ENCODE measurements around the gene KCNT1.
"Not testable (repeated sequence)": the region's sequence is repeated elsewhere in the genome, so short reads cannot be mapped to it uniquely, and the experiment has no call there.

KCNT1 gene

DNA sequence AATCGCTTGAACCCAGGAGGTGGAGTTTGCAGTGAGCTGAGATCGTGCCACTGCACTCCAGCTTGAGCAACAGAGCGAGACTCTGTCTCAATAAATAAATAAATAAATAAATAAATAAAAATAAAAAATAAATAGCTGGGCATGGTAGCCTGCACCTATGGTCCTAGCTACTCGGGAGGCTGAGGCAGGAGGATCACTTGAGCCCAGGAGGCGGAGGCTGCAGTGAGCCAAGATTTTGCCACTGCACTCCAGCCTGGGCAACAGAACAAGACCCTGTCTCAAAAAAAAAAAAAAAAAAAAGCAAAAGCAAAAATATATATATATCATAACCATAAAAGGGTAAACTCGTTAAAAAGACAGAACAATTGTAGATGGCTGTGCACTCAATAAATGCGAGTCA lies 29.2 kb upstream of the KCNT1 start:
- not testable (repeated sequence) for DNase-seq (ENCODE audit: low read depth)

DNA sequence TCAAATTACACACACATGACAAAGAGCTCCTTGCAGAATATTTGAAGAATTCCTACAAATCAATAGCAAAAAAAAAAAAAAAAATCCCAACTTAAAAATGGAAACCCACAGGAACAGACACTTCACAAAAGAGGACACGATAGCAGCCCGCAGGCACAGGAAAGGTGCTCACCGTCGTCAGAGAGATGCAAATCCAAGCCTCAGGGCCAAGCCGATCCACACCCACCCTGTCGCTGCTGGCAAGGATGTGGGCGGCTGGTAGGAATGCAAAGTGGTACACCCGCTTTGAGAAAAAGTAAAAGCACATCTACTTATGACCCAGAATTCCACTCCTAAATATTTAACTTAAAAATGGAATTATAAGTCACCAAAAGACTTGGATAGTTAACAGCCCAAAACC lies 28.0 kb upstream of the KCNT1 start:
- DNase-seq (ENCODE audit: low read depth): no peak

DNA sequence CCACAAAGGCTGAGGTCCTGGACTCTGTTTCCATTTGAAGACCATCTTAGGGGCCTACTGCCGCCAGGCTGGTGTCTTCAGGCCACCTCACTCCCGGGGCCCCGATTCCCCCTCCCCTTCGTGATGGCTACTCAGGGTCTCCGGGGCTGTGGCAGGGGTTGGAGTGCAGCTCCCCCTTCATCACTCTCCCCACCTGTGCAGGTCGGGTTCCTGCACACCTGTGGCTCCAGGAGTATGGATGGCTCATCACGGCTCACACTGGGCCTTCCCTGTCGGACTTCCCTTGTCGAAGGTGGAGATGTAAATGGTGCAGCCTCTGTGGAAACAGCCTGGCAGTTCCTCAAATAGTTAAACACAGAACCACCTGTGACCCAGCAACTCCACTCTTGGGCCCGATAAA lies 27.0 kb upstream of the KCNT1 start:
- DNase-seq (ENCODE audit: low read depth): no peak

DNA sequence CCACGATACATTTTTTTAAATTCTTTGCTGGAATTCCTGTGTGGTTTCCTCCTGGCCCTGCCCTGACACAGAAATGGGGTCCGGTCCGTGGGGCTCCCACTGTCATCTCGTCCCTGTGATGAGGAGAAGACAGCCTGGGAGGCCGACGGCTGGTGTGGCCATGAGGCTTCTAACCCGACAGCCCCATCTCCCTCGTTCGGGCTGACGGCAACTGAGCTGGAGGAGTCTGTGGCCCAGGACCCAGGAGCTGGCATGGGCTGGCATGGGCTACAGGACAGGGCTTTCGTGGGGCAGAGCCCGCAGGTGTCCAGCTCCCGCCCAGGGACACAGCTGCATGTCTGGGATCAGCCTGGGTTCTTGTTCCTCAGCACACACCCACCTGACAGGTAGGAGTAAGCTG lies 25.1 kb upstream of the KCNT1 start:
- DNase-seq (ENCODE audit: low read depth): no peak

DNA sequence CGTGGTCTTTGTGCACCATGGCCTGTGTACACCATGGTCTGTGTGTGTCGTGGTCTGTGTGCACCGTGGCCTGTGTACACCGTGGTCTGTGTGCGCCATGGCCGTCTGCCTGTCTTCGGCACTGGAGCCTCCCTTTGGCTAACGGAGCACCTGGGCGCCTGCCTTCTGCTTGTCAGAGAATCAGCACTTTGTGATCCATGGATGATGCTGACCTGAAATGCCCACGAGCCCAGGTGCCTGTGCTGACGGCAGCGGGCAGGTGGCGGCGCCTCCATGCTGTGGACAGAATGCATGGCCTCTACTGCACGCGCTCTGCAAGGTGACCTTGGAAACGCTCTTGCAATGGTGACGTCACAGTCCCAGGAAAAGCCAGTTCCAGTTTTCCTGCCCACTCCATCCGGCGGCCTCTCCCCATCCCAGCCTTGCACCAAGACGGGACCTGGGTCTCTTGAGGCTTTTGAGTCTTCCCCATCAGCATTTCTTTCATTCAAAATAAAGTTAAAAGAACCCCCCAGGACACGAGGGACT lies 24.3 kb upstream of the KCNT1 start:
- no peak for DNase-seq (ENCODE audit: low read depth)

DNA sequence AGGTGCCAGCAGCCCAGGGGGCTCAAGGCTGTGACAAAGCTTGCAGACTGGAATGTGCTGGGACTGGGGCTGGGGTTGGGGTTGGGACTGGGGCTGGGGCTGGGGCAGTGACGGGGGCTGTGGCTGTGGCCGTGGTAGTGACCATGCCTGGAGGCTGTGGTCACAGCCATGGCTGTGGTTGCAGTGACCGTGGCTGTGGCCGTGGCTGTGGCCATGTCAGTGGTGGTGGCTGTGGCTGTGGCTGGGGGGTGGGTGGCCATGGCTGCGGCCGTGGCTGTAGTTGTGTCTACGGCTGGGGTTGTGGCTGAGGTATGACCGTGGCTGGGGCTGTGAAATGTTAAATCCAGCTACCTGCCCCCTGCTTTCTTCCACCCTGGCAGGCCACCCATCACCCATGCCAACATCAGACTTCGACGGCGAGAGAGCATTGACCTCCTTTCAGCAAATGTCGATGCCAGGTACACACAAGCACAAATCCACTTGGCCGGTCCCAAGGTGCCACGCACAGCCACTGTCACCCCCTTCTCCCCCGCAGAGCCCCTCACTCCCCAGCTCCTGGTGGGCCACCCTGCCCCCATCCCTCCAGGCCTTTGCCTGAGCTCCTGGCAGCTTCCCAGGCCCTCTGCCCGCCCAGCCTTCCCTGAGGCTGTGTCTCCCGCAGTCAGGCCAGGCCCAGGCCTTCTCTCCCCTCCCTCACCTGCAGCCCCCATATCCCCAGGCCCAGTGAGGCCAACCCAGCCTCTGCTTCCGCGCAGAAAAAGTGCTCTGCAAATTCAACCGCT lies 23.6 kb upstream of the KCNT1 start:
- no peak for DNase-seq (ENCODE audit: low read depth)

DNA sequence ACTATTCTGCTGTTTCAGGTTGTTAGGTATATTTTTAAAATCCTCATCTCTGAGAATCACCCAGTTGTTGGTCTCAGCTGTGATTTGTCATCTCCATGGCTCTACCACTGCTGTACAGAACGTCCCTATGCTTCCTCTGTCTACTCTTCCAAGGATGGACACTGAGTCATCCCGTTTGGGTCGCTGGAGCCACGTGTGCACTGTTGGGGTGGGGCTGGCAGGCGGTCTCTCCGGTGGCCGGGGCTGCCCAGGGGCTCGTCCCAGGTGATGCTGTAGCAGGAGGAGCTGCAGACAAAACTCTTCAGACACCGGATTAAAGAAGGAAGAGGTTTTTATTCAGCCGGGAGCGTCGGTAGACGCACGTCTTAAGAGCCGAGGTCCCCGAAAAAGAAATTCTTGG lies 21.9 kb upstream of the KCNT1 start:
- no peak for DNase-seq (ENCODE audit: low read depth)

DNA sequence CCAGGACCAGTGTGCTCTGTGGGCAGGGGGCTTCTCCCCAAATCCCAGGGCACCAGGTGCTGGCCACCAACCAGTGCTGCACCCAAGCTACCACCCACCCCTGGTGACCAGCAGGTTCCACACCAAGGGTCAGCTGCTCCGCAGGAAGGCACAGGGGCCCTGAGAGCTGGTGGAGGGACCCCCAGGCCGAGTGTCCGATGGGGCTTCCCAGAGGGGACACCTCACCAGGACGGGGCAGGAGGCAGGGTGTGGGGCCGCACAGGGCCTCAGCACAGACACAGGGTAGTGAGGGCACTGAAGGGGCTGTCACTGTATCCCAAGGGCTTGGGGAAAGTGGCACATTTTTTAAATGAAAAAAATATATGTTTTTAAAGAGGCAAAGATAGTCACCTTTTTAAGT lies 20.8 kb upstream of the KCNT1 start:
- no peak for DNase-seq (ENCODE audit: low read depth)

DNA sequence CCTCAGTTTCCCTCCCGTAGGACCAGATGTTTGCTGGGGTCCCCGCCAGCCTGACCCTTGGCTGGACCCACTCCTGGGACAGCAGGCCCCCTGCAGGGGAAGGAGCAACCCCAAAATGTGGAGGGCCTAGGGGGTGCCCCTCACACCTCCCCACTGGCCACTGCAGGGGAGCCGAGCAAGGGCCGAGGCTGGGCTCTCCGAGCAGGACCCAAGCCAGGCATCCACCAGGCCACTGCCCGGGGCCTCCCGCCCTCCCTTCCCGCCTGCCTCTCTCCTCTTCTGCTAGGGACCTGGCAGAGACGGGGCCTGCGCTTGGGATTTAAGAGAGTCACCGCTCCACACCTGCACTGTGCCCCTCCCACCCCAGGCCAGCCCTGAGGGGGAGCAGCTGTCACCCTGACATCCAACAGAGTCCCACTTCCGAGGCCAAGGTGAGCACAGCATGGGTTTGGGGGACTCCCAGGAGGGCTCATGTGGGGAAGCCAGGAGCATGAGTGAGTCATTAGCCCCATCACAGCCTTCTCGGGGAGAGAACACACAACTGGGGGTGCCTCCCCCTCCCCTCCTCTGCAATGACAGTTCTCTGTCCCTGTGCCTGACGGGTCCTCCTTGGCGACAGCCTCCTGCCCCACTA lies 18.5 kb upstream of the KCNT1 start:
- no peak for DNase-seq (ENCODE audit: low read depth)

DNA sequence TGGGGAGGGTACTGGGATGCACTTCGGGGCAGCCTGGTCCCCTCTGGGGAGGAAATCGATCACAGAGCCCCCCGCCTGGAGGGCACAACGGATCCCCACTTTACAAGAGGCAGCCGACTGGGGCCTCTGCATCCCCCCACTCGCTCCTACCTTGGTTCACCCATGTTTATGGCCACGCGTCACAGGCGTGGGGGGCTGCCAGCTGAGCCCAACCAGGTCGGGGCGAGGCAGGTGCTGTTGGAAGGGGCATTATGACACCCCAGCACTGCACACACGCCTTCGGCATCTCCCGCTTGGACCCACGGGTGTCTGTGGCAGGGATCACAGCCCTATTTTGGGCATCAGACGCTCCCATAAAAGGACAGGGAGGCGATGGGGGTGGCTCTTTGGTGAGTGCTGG lies 17.3 kb upstream of the KCNT1 start:
- DNase-seq (ENCODE audit: low read depth): no peak

DNA sequence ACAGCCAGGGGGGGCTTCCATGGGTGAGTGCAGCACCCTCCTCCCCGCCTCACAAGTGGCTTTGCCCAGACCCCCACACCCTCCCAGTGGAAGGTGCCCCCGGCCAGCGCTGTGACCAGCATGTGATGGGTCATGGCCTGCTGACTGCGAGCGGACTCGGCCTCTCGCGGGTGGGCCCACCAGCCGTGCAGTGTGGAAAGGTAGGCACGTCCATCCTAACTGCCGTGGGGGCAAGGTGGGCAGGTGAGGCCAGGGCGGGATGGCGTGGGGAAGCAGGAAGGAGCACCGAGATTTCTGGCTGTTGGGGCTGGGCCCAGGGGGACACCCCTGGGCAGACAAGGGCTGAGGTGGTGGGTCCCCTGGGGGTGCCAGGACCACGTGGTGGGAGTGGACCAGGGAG lies 14.8 kb upstream of the KCNT1 start:
- no peak for DNase-seq (ENCODE audit: low read depth)

DNA sequence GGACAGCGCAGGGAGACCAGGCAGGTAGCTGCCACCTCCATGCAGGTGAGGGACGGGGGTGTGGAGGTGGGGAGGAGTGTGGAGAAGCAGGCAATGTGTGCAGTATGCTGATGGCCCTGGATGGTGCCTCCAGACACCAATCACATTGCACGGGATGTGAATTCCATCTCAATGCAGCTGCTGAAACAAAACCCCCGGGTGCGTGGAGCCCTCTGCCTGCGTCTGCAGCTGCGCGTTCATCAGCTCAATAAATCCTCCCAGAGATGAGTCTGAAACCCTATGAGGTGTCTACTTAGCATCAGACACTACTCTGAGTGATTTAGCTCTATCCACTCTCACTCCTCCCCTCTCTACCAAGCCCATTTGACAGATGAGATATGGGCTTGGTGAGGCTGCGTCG lies 13.0 kb upstream of the KCNT1 start:
- no peak for DNase-seq (ENCODE audit: low read depth)

DNA sequence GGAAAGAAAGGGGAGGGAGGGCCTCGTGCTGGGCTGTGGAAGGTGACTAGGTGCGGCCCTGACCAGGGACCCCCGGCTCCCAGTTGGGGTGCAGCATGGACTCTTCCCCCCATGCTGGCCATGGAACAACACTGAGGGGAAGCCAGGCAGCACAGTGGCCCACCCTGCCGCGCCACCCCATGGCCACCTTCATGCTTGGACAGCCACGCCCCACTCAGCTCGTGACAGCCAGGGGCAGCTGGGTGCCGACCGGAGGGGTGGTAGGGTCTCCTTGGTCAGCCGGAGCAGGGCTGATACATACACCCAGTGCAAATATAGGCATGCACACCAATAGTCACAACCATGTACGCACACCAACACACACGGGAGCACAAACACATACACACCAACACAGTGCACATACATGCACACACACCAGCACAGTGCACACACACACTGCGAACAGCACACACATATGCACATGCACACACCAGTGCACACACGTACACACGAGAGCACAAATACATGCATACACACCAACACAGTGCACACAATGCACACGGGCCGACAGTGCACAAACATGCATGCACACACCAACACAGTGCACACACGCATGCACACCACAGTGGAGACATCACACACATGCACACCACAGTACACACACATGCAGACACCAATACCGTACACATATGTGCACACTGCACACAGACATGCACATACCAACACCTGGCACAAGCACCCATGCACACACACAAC lies 11.0 kb upstream of the KCNT1 start:
- DNase-seq (ENCODE audit: low read depth): no peak

DNA sequence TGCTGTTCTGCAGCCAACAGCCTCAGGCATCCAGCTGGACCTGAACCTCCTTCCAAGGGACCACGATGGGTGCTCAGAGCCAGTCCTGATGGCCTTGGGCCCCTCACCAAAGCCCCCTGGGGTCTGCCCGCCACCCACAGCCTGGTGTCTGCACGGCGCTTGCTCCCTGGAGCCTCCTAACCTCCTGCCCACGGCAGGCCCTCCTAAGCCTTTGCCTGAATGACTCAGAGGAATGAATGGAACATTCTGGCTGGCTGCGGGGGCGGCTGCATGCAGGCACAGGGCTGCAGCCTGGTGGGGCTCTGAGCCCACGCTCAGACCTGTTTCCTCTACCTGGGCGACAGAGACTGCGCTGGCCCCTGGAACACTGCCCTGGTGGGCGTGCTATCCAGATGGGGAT lies 9.6 kb upstream of the KCNT1 start:
- no peak for DNase-seq (ENCODE audit: low read depth)

DNA sequence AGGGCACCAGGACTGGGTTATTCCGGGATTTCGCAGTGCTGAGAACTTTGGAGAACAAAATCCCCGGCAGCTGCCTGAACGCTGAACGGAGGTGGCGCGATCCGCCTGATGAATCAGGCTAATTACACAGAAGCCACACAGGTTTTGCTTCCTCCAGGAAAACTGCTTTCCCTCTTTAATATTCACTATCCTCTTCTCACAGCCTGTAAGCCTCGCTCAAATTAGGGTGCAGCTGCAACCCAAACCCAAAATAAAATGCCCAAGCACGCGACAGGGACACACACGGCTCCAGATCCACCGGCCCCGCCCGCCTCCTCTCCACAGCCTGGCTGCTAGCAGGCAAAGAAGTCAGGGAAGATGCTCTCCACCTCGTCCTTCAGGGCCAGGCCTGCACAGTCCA lies 8.7 kb upstream of the KCNT1 start:
- no peak for DNase-seq (ENCODE audit: low read depth)

DNA sequence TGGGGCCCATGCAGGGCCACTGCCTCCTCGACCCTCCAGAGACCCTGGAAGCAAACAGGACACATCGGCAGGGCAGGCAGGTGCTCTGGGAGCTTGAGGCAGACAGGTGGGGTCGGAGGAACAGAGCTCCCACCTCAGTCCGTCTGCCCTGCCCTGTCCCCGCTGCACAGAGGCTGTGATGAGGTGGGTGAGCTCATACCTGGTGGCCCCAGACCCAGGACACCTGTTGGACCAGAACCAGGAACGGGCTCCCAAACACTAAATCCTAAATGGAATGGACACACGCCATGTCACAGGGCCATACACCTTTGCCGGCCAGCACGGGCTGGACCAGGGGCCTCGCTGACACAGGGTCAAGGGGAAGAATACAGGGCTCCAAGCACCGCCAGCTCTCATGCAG lies 8.2 kb upstream of the KCNT1 start:
- no peak for DNase-seq (ENCODE audit: low read depth)

DNA sequence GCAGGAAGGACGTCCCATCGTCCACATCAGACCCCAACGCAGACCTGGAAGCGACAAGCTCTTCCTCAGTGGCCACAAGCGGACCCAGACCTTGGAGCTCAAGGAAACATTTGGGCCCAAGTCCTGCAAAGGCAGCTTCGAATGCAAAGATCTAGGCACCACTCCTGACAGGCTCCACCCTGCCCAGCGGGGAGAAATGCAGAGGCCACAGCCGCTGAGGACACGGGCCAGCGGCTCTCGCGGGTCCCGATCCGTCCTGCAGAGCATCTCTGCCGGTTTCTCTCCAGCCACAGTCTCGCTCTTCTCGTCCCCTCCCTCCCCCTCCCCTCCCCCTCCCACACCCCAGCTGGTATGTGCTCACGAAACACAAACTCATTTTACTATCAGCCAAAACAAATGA lies 7.6 kb upstream of the KCNT1 start:
- no peak for DNase-seq (ENCODE audit: low read depth)

DNA sequence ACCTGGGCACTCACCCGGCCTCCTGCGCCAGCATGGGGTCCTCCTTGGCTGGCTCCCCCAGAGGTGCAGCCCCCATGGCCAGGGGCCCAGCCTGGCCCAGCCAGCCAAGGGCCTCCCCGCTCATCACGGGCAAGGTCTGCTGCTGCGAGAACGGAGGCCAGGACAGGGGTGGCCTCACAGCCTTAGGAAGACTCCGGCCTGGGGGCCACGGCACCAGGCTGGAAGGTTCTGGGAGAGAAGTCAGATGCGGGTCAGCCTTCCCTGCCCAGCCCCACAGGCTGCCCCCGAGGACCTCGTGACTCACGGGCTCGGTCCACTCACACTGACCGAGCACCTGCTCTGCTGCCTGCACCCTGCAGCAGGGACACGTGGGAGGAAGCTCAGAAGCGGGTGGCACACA lies 6.9 kb upstream of the KCNT1 start:
- DNase-seq (ENCODE audit: low read depth): no peak

DNA sequence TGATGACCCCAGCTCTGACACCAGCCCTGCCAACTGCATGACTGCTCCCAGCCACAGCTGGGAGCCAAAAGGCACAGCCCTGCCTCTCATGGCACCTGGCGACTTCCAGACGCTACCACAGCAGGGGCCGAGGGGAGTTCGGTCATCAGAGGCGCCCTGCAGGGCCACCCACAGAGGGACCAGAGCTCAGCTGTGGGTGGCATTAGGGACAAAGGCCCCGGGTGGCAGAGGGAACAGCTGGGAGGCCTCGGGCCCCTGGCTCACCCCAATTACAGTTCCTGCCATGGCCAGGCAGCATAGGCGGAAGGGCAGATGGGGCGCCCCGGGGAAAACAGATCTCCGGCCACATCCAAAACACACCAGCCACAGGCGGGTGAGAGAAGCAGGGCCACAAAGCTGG lies 6.3 kb upstream of the KCNT1 start:
- DNase-seq (ENCODE audit: low read depth): no peak

DNA sequence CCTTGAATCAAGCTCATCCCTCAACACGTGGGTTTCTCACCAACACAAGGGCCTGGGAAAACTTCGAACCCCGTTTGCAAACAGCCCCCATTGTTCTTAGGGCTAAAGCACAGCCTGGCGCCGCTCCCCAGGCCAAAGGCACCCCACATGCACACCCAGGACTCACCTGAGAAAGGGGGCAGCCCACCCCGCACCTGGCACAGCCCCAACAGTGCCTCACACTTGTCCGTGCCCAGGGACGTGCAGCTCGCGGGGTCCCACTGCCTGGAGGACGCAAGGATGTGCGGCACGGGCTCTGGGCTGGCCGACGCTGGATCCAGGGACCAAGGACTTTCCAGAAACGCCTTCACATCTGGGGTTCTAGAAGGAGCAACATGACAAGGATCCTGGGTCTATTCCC lies 5.5 kb upstream of the KCNT1 start:
- DNase-seq (ENCODE audit: low read depth): no peak

DNA sequence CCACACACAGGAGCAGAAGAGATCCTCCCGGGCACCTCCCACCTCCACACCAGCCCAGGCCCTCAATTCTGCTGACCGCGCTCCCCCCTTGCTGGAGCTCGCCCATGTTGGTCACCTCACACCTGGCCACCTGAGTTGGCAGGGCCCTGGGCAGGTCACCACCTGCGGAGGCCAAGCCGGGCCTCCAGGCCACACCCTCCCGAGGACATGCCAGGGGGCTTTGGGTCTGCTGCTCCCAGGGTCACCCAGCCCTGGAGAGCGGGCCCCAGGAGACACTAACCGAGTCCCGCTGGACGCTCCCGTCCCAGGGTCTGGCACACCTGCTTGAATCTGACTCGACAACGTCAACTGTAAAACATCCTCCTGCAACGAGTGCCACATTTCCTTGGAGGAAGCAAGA lies 4.8 kb upstream of the KCNT1 start:
- DNase-seq (ENCODE audit: low read depth): no peak

DNA sequence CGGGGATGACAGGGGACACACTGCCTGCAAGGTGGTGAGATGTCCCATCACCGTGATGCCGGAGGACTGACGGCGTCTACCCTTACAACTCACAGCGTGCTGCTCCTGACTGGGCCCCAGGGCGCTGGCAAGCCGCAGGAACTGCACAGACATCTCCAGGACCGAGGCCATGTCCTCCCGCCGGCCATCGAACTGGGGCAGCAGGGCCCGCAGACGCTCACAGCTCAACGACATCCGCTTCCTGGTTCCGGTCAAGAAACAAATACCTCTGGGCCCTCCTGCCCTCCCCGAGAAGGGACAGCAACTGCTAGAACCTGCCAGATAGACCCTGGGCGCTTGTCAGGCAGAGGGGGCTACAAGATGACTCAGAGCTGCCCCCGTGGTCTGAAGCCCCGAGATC lies 3.7 kb upstream of the KCNT1 start:
- DNase-seq (ENCODE audit: low read depth): no peak

DNA sequence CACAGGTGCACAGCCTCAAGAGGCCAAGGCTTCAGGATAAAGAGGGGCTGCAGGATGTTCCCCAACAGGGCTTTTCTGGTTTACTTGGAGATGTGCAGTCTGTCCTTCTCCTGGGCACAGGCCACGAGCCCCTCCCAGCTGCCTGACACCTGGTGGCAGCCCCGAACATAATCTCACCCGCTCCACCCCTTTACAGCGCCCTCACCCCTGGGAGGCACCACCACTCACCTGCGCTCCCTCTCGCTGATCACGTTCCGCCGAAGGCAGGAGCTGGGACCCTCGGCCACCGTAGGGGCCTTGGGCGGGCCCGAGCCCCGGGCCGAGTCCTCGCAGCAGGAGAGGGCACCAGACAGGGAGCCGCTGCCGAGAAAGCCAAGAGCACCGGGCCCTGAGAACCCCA lies 3.2 kb upstream of the KCNT1 start:
- DNase-seq (ENCODE audit: low read depth): no peak

Measured in stromal cell of bone marrow (primary cell).